Prostate gland (tissue), 2 donors: ENCODE measurements around the gene DHFR. TPM values are rescaled to one million over a fixed set of nuclear protein-coding genes. Genes with fewer than 3 reads are reported as not detected.
"Not testable (repeated sequence)": the region's sequence is repeated elsewhere in the genome, so short reads cannot be mapped to it uniquely, and the experiment has no call there.

ENCODE experiments used
- DNase-seq: peaks from one replicate; pipeline ENCODE4 v3.0.0-alpha.2; 2019; ENCODE audit warnings: low spot score
- H3K27ac ChIP-seq, 2 donors: fragments of 200-600 bp; sonication (generic); 2 replicates each; pipeline ENCODE4 v1.5.1; 2017 to 2019
- H3K27me3 ChIP-seq: fragments of 200-600 bp; sonication (generic); replicated peaks from 2 replicates; pipeline ENCODE4 v1.5.1; 2019; ENCODE audit not compliant: insufficient read depth
- H3K36me3 ChIP-seq, 2 donors: fragments of 200-600 bp; sonication (generic); 1 replicate in 1 of 2; 2 replicates in 1 of 2; pipeline versions ENCODE4 v1.5.1 to v1.8.1; 2017 to 2019
- H3K4me1 ChIP-seq: fragments of 200-600 bp; sonication (generic); replicated peaks from 2 replicates; pipeline ENCODE4 v1.5.1; 2019
- H3K4me3 ChIP-seq, 2 donors: fragments of 200-600 bp; sonication (generic); 2 replicates each; pipeline ENCODE4 v1.5.1; 2017 to 2019
- H3K9me3 ChIP-seq: fragments of 200-600 bp; sonication (generic); 2 replicates; pipeline ENCODE4 v1.5.1; 2017
- POLR2A ChIP-seq: fragments of 450-650 bp; IDR thresholded peaks from one replicate; pipeline ENCODE4 v1.6.1; 2016; ENCODE audit warnings: antibody characterized with exemption, mild to moderate bottlenecking
- POLR2AphosphoS5 ChIP-seq: sonication (generic); formaldehyde crosslinking; IDR thresholded peaks from one replicate; pipeline ENCODE4 v1.6.1; 2017; ENCODE audit warnings: antibody characterized with exemption
- WGBS: methylation state at CpG from one replicate; pipeline ENCODE4 v1.1.5; 2018; 5-methylcytosine and 5-hydroxymethylcytosine counted together
- intact Hi-C: fragments of 100-400 bp; cut with DNase I; formaldehyde crosslinking; loops from one replicate; pipeline ENCODE4 v1.14.2; 2022
- total RNA-seq, 2 donors: library from RNA; depleted of rRNA; stranded (reverse); fragments of >200 nt; gene quantifications; one replicate each; pipeline ENCODE4 v1.1.0, GENCODE V29; 2016
- TF ChIP-seq, protein P1 (sequence below), 4 experiments: fragments of 200-600 bp in 2 of 4; fragments of 450-650 bp in 2 of 4; sonication (generic) in 2 of 4; IDR thresholded peaks; 1 replicate in 3 of 4; 2 replicates in 1 of 4; pipeline ENCODE4 v1.5.1; 2016 to 2019; ENCODE audit warnings: antibody characterized with exemption in 4 of 4, mild to moderate bottlenecking in 2 of 4, moderate library complexity in 2 of 4

Gene DHFR
- total RNA-seq, 2 donors from 2014 or later, result 6.8 to 15.7 TPM

GRCh38 chr5:80590766-80591165, 64.0 kb downstream of the DHFR start:
- 88% methylated on average over 5 of the region's 5 CpGs for WGBS
- no peaks in the 10 kb centered on the region for H3K27me3 ChIP-seq
- DNase-seq, result no peak
- intact Hi-C loops, result no loop called here
- no peaks in the 10 kb centered on the region for H3K4me1 ChIP-seq
- no peak for TF ChIP-seq POLR2A
- H3K4me3 ChIP-seq, result no peak overlapping the region
- H3K9me3 ChIP-seq, result no peaks in the 10 kb centered on the region
- no peak overlapping the region for H3K27ac ChIP-seq
- H3K36me3 ChIP-seq, result no peaks in the 10 kb centered on the region

DNA sequence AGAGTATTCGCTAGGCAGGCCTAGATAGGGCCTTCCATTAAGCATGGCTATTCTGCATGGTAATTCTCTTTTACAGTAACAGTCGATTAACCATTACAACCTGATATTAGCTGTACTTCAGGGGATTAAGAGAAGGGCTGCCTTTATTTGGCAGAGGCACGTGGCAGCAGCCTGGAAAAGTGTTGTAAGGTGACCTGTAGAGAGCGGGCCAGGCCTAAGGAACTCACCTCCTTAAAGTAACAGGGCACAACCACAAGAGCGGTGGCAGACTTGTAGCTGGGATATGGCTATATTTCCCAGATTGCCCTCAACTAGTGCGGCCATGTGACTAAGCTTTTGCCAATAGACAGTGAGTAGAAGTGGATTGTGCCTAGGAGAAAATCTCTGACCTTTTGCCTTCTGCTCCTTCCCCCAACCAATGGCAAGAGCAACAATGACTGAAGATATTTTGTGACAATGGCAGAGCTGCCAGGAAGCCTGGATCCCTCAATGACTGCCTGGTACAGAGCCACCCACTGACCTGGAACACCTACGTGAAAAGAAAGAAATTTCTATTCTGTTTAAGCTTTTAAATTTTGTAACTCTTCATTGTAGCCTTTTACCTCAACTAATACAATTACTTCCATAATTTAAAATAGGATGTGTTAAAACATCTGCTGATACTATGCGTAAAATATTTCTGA, 65.8 kb downstream of the DHFR start:
- Histone ChIP-seq H3K4me1 (no peaks in the 10 kb centered on the region), H3K9me3 (no peaks in the 10 kb centered on the region), H3K27ac (no peak overlapping the region), H3K27me3 (no peaks in the 10 kb centered on the region), H3K4me3 (no peak overlapping the region), H3K36me3 (no peaks in the 10 kb centered on the region)
- DNase-seq, result no peak
- intact Hi-C loops, result no loop called here
- TF ChIP-seq, protein P1, sequence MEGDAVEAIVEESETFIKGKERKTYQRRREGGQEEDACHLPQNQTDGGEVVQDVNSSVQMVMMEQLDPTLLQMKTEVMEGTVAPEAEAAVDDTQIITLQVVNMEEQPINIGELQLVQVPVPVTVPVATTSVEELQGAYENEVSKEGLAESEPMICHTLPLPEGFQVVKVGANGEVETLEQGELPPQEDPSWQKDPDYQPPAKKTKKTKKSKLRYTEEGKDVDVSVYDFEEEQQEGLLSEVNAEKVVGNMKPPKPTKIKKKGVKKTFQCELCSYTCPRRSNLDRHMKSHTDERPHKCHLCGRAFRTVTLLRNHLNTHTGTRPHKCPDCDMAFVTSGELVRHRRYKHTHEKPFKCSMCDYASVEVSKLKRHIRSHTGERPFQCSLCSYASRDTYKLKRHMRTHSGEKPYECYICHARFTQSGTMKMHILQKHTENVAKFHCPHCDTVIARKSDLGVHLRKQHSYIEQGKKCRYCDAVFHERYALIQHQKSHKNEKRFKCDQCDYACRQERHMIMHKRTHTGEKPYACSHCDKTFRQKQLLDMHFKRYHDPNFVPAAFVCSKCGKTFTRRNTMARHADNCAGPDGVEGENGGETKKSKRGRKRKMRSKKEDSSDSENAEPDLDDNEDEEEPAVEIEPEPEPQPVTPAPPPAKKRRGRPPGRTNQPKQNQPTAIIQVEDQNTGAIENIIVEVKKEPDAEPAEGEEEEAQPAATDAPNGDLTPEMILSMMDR (IDR thresholded peaks at IDR 0.05), result no peak
- no peak for TF ChIP-seq POLR2AphosphoS5
- no peak for TF ChIP-seq POLR2A
- WGBS, result 93% methylated on average over 8 of the region's 8 CpGs

DNA sequence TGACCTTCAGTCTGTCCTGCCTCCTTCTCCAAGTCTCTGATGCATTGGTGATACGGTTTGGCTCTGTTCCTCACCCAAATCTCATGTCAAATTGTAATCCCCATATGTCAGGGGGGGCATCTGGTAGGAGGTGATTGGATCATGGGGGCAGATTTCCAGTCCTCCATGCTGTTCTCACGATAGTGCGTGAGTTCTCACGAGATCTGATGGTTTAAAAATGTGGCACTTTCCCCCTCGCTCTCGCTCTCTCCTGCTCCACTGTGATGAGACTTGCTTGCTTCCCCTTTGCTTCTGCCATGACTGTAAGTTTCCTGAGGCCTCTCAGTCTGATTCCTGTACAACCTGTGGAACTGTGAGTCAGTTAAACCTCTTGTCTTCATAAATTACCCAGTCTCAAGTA, 70.0 kb downstream of the DHFR start:
- no peaks in the 10 kb centered on the region for H3K4me1 ChIP-seq

GRCh38 chr5:80580291-80580690, 74.5 kb downstream of the DHFR start:
- H3K36me3 ChIP-seq, H3K27me3 ChIP-seq, intact Hi-C loops, DNase-seq, H3K9me3 ChIP-seq, H3K27ac ChIP-seq, H3K4me3 ChIP-seq, H3K4me1 ChIP-seq: not testable (repeated sequence)
- WGBS, result 95% methylated on average over 3 of the region's 3 CpGs

More for the DNA sequence above, 70.0 kb downstream of the DHFR start:
- DNase-seq, result no peak
- H3K27me3 ChIP-seq, result no peaks in the 10 kb centered on the region
- H3K36me3 ChIP-seq, result no peaks in the 10 kb centered on the region
- 93% methylated on average over 6 of the region's 6 CpGs for WGBS
- intact Hi-C loops, result no loop called here
- no peaks in the 10 kb centered on the region for H3K9me3 ChIP-seq
- no peak for TF ChIP-seq POLR2A
- TF ChIP-seq POLR2AphosphoS5, result no peak
- TF ChIP-seq, protein P1 (IDR thresholded peaks at IDR 0.05), result no peak
- no peak overlapping the region for H3K27ac ChIP-seq
- H3K4me3 ChIP-seq, result no peak overlapping the region

GRCh38 chr5:80579050-80579449, 75.7 kb downstream of the DHFR start:
- Histone ChIP-seq H3K36me3 (no peaks in the 10 kb centered on the region), H3K27me3 (no peaks in the 10 kb centered on the region), H3K4me1 (no peaks in the 10 kb centered on the region), H3K4me3 (no peak overlapping the region), H3K27ac (no peak overlapping the region), H3K9me3 (no peaks in the 10 kb centered on the region)
- 97% methylated on average over 2 of the region's 2 CpGs for WGBS
- DNase-seq, result no peak
- intact Hi-C loops, result no loop called here
- TF ChIP-seq POLR2AphosphoS5 (no peak), POLR2A (no peak)
- TF ChIP-seq, protein P1 (IDR thresholded peaks at IDR 0.05), result no peak

- Histone ChIP-seq H3K36me3 (no peaks in the 10 kb centered on the region), H3K27ac (no peak overlapping the region), H3K9me3 (no peaks in the 10 kb centered on the region), H3K4me1 (no peaks in the 10 kb centered on the region), H3K4me3 (no peak overlapping the region), H3K27me3 (no peaks in the 10 kb centered on the region)
- no peak for DNase-seq
- WGBS, result 27% methylated on average over 5 of the region's 5 CpGs
- intact Hi-C loops, result no loop called here
- TF ChIP-seq POLR2AphosphoS5 (no peak), POLR2A (no peak)
- TF ChIP-seq, protein P1 (IDR thresholded peaks at IDR 0.05), result no peak
Measured at GRCh38 chr5:80577707-80578106, 77.1 kb downstream of the DHFR start.
